ENCODE data around the gene SCN7A. TPM values are rescaled to one million over a fixed set of nuclear protein-coding genes. Genes with fewer than 3 reads are reported as not detected.

The SCN7A gene
- total and polyA plus RNA-seq, 4 donors: under 0.01 to 5.0 (median 3.6) TPM; not detected in 1

- no peaks in the 10 kb centered on the region for H3K4me1 ChIP-seq (ENCODE audit: control insufficient read depth in 1 of 2, insufficient read depth in 2 of 2, low read length in 2 of 2)
- H3K27ac ChIP-seq (ENCODE audit: low read depth in 1 of 2, low read length in 2 of 2): no peak overlapping the region
- H3K27me3 ChIP-seq (ENCODE audit: control insufficient read depth in 1 of 2, insufficient read depth in 2 of 2, low read length in 1 of 2): no peaks in the 10 kb centered on the region
- H3K36me3 ChIP-seq (ENCODE audit: control insufficient read depth in 1 of 2, insufficient read depth in 2 of 2, low read length in 1 of 2): no peaks in the 10 kb centered on the region
- H3K4me3 ChIP-seq (ENCODE audit: low read length in 2 of 2): no peak overlapping the region
- peaks cover 1% of the 10 kb centered on the region for H3K9me3 ChIP-seq (ENCODE audit: control insufficient read depth, low read length)
- intact Hi-C loops (cut with DNase I): no loop called here
- no peak for ATAC-seq (ENCODE audit: low FRiP score)
- no peak for DNase-seq
Observed at GRCh38 chr2:166439078-166439477, 55.0 kb downstream of the SCN7A start.

GRCh38 chr2:166436976-166437375 is 57.1 kb downstream of the SCN7A start:
- DNase-seq: no peak
- Histone ChIP-seq H3K36me3 (ENCODE audit: control insufficient read depth in 1 of 2, insufficient read depth in 2 of 2, low read length in 1 of 2) (no peaks in the 10 kb centered on the region), H3K9me3 (ENCODE audit: control insufficient read depth, low read length) (peaks cover 1% of the 10 kb centered on the region), H3K27ac (ENCODE audit: low read depth in 1 of 2, low read length in 2 of 2) (no peak overlapping the region), H3K4me3 (ENCODE audit: low read length in 2 of 2) (no peak overlapping the region), H3K27me3 (ENCODE audit: control insufficient read depth in 1 of 2, insufficient read depth in 2 of 2, low read length in 1 of 2) (peaks cover 0 to 4% of the 10 kb centered on the region in 2 donors), H3K4me1 (ENCODE audit: control insufficient read depth in 1 of 2, insufficient read depth in 2 of 2, low read length in 2 of 2) (no peaks in the 10 kb centered on the region)
- intact Hi-C loops (cut with DNase I): no loop called here
- ATAC-seq (ENCODE audit: low FRiP score): no peak
- 87 to 95% methylated on average over 1 of the region's 1 CpG for WGBS, 2 donors

- H3K4me1 ChIP-seq (ENCODE audit: control insufficient read depth in 1 of 2, insufficient read depth in 2 of 2, low read length in 2 of 2): no peaks in the 10 kb centered on the region
- H3K4me3 ChIP-seq (ENCODE audit: low read length in 2 of 2): no peak overlapping the region
- H3K9me3 ChIP-seq (ENCODE audit: control insufficient read depth, low read length): no peaks in the 10 kb centered on the region
- DNase-seq (no peak), ATAC-seq (ENCODE audit: low FRiP score) (no peak)
- H3K27me3 ChIP-seq (ENCODE audit: control insufficient read depth in 1 of 2, insufficient read depth in 2 of 2, low read length in 1 of 2): peaks cover 0 to 4% of the 10 kb centered on the region in 2 donors
- intact Hi-C loops (cut with DNase I): no loop called here
- no peaks in the 10 kb centered on the region for H3K36me3 ChIP-seq (ENCODE audit: control insufficient read depth in 1 of 2, insufficient read depth in 2 of 2, low read length in 1 of 2)
- WGBS, 2 donors: 55 to 66% methylated on average over 3 of the region's 3 CpGs
- H3K27ac ChIP-seq (ENCODE audit: low read depth in 1 of 2, low read length in 2 of 2): no peak overlapping the region
Observed at GRCh38 chr2:166436189-166436588, 57.9 kb downstream of the SCN7A start.

GRCh38 chr2:166434491-166434890 is 59.6 kb downstream of the SCN7A start:
- no peaks in the 10 kb centered on the region for H3K4me1 ChIP-seq (ENCODE audit: control insufficient read depth in 1 of 2, insufficient read depth in 2 of 2, low read length in 2 of 2)
- no peaks in the 10 kb centered on the region for H3K36me3 ChIP-seq (ENCODE audit: control insufficient read depth in 1 of 2, insufficient read depth in 2 of 2, low read length in 1 of 2)
- peaks cover 0 to 4% of the 10 kb centered on the region in 2 donors for H3K27me3 ChIP-seq (ENCODE audit: control insufficient read depth in 1 of 2, insufficient read depth in 2 of 2, low read length in 1 of 2)
- H3K27ac ChIP-seq (ENCODE audit: low read depth in 1 of 2, low read length in 2 of 2): no peak overlapping the region
- no peak overlapping the region for H3K4me3 ChIP-seq (ENCODE audit: low read length in 2 of 2)
- 33 to 58% methylated on average over 1 of the region's 1 CpG for WGBS, 2 donors
- intact Hi-C loops (cut with DNase I): no loop called here
- no peak for ATAC-seq (ENCODE audit: low FRiP score)
- DNase-seq: no peak
- H3K9me3 ChIP-seq (ENCODE audit: control insufficient read depth, low read length): no peaks in the 10 kb centered on the region

- Histone ChIP-seq H3K27me3 (ENCODE audit: control insufficient read depth in 1 of 2, insufficient read depth in 2 of 2, low read length in 1 of 2) (peaks cover 0 to 4% of the 10 kb centered on the region in 2 donors), H3K4me3 (ENCODE audit: low read length in 2 of 2) (no peak overlapping the region), H3K9me3 (ENCODE audit: control insufficient read depth, low read length) (no peaks in the 10 kb centered on the region), H3K4me1 (ENCODE audit: control insufficient read depth in 1 of 2, insufficient read depth in 2 of 2, low read length in 2 of 2) (no peaks in the 10 kb centered on the region), H3K27ac (ENCODE audit: low read depth in 1 of 2, low read length in 2 of 2) (no peak overlapping the region), H3K36me3 (ENCODE audit: control insufficient read depth in 1 of 2, insufficient read depth in 2 of 2, low read length in 1 of 2) (no peaks in the 10 kb centered on the region)
- 53 to 59% methylated on average over 1 of the region's 1 CpG for WGBS, 2 donors
- DNase-seq (no peak), ATAC-seq (ENCODE audit: low FRiP score) (no peak)
- intact Hi-C loops (cut with DNase I): no loop called here
Observed at GRCh38 chr2:166433457-166433856, 60.6 kb downstream of the SCN7A start.

- H3K9me3 ChIP-seq (ENCODE audit: control insufficient read depth, low read length): no peaks in the 10 kb centered on the region
- ATAC-seq (ENCODE audit: low FRiP score): no peak
Observed at GRCh38 chr2:166432331-166432730, 61.7 kb downstream of the SCN7A start.

GRCh38 chr2:166424841-166425240 is 69.2 kb downstream of the SCN7A start:
- WGBS, 2 donors: 87 to 88% methylated on average over 5 of the region's 5 CpGs
- Histone ChIP-seq H3K36me3 (ENCODE audit: control insufficient read depth in 1 of 2, insufficient read depth in 2 of 2, low read length in 1 of 2) (no peaks in the 10 kb centered on the region), H3K27me3 (ENCODE audit: control insufficient read depth in 1 of 2, insufficient read depth in 2 of 2, low read length in 1 of 2) (no peaks in the 10 kb centered on the region), H3K4me1 (ENCODE audit: control insufficient read depth in 1 of 2, insufficient read depth in 2 of 2, low read length in 2 of 2) (no peaks in the 10 kb centered on the region), H3K9me3 (ENCODE audit: control insufficient read depth, low read length) (no peaks in the 10 kb centered on the region), H3K27ac (ENCODE audit: low read depth in 1 of 2, low read length in 2 of 2) (no peak overlapping the region), H3K4me3 (ENCODE audit: low read length in 2 of 2) (no peak overlapping the region)
- intact Hi-C loops (cut with DNase I): no loop called here
- no peak for DNase-seq
- ATAC-seq (ENCODE audit: low FRiP score): peak; percentile 15

More at GRCh38 chr2:166432331-166432730, 61.7 kb downstream of the SCN7A start:
- no peak for DNase-seq
- intact Hi-C loops (cut with DNase I): no loop called here
- WGBS, 2 donors: 34 to 47% methylated on average over 1 of the region's 1 CpG
- Histone ChIP-seq H3K4me1 (ENCODE audit: control insufficient read depth in 1 of 2, insufficient read depth in 2 of 2, low read length in 2 of 2) (no peaks in the 10 kb centered on the region), H3K27me3 (ENCODE audit: control insufficient read depth in 1 of 2, insufficient read depth in 2 of 2, low read length in 1 of 2) (peaks cover 0 to 4% of the 10 kb centered on the region in 2 donors), H3K36me3 (ENCODE audit: control insufficient read depth in 1 of 2, insufficient read depth in 2 of 2, low read length in 1 of 2) (no peaks in the 10 kb centered on the region), H3K4me3 (ENCODE audit: low read length in 2 of 2) (no peak overlapping the region), H3K27ac (ENCODE audit: low read depth in 1 of 2, low read length in 2 of 2) (no peak overlapping the region)

GRCh38 chr2:166419616-166419934 is 74.5 kb downstream of the SCN7A start:
- no peaks in the 10 kb centered on the region for H3K36me3 ChIP-seq (ENCODE audit: control insufficient read depth in 1 of 2, insufficient read depth in 2 of 2, low read length in 1 of 2)
- intact Hi-C loops (cut with DNase I): no loop called here
- H3K27me3 ChIP-seq (ENCODE audit: control insufficient read depth in 1 of 2, insufficient read depth in 2 of 2, low read length in 1 of 2): no peaks in the 10 kb centered on the region
- WGBS, 2 donors: 49 to 55% methylated on average over 2 of the region's 2 CpGs
- H3K4me3 ChIP-seq (ENCODE audit: low read length in 2 of 2): no peak overlapping the region
- DNase-seq: no peak
- no peaks in the 10 kb centered on the region for H3K4me1 ChIP-seq (ENCODE audit: control insufficient read depth in 1 of 2, insufficient read depth in 2 of 2, low read length in 2 of 2)
- no peaks in the 10 kb centered on the region for H3K9me3 ChIP-seq (ENCODE audit: control insufficient read depth, low read length)
- H3K27ac ChIP-seq (ENCODE audit: low read depth in 1 of 2, low read length in 2 of 2): no peak overlapping the region
- ATAC-seq (ENCODE audit: low FRiP score): no peak

- no peaks in the 10 kb centered on the region for H3K27me3 ChIP-seq (ENCODE audit: control insufficient read depth in 1 of 2, insufficient read depth in 2 of 2, low read length in 1 of 2)
- no peaks in the 10 kb centered on the region for H3K36me3 ChIP-seq (ENCODE audit: control insufficient read depth in 1 of 2, insufficient read depth in 2 of 2, low read length in 1 of 2)
- no peaks in the 10 kb centered on the region for H3K4me1 ChIP-seq (ENCODE audit: control insufficient read depth in 1 of 2, insufficient read depth in 2 of 2, low read length in 2 of 2)
- no peak overlapping the region for H3K27ac ChIP-seq (ENCODE audit: low read depth in 1 of 2, low read length in 2 of 2)
- DNase-seq (peak in 1 of 2 donors; percentile 11), ATAC-seq (ENCODE audit: low FRiP score) (no peak)
- intact Hi-C loops (cut with DNase I): no loop called here
- no peaks in the 10 kb centered on the region for H3K9me3 ChIP-seq (ENCODE audit: control insufficient read depth, low read length)
- no peak overlapping the region for H3K4me3 ChIP-seq (ENCODE audit: low read length in 2 of 2)
- WGBS, 2 donors: 57 to 61% methylated on average over 5 of the region's 5 CpGs
Observed at GRCh38 chr2:166418853-166419615, 75.0 kb downstream of the SCN7A start.
